HEK293 (cell line): ENCODE results near the gene SOHLH2.

ENCODE experiments used
- CTCF ChIA-PET: fragments of 350-600 bp; formaldehyde crosslinking; extraction: SDS; loops from one replicate; lab custom pipeline; 2021; ENCODE audit warnings: antibody characterized with exemption; lab: Yijun Ruan, JAX
- POLR2A ChIA-PET: fragments of 300-600 bp; formaldehyde crosslinking; extraction: SDS; loops from one replicate; lab custom pipeline; 2020; ENCODE audit warnings: antibody characterized with exemption, inconsistent platforms; lab: Yijun Ruan, JAX
- H3K27ac ChIP-seq: fragments of 200-500 bp; sonication (Bioruptor generic); 2 replicates; pipeline ENCODE4 v1.5.1; 2014; ENCODE audit warnings: low read depth, low read length, control low read depth, inconsistent platforms; ENCODE audit errors: extremely low read depth
- H3K36me3 ChIP-seq, 2 experiments: fragments of 200-500 bp in 1 of 2; sonication (Bioruptor generic) in 1 of 2; 1 replicate in 1 of 2; 2 replicates in 1 of 2; pipeline ENCODE4 v1.5.1; 2014 to 2017; ENCODE audit warnings: inconsistent platforms in 2 of 2, low read length in 2 of 2; ENCODE audit not compliant: control insufficient read depth in 2 of 2, insufficient read depth in 1 of 2
- H3K4me1 ChIP-seq: fragments of 200-500 bp; sonication (Bioruptor generic); 2 replicates; pipeline ENCODE4 v1.5.1; 2014; ENCODE audit warnings: mild to moderate bottlenecking, low read length, inconsistent platforms; ENCODE audit not compliant: control insufficient read depth, insufficient read depth
- H3K4me3 ChIP-seq: 2 replicates; pipeline ENCODE4 v1.5.1; 2011; ENCODE audit warnings: low read depth, mild to moderate bottlenecking, control low read depth, low read length, moderate library complexity
- H3K9me3 ChIP-seq: fragments of 200-500 bp; sonication (Bioruptor generic); 2 replicates; pipeline ENCODE4 v1.5.1; 2014; ENCODE audit warnings: low read depth, low read length, inconsistent platforms; ENCODE audit not compliant: control insufficient read depth, insufficient read depth
- ATF2 ChIP-seq: fragments of 450-650 bp; formaldehyde crosslinking; IDR thresholded peaks from 2 replicates; pipeline ENCODE4 v1.5.1; 2016; ENCODE audit warnings: missing biosample characterization, missing genetic modification characterization, low read depth
- FEZF1 ChIP-seq: fragments of 450-650 bp; formaldehyde crosslinking; IDR thresholded peaks from 2 replicates; pipeline ENCODE4 v1.5.1; 2016; ENCODE audit warnings: missing biosample characterization, missing genetic modification characterization
- GLIS1 ChIP-seq: fragments of 450-650 bp; formaldehyde crosslinking; IDR thresholded peaks from 2 replicates; pipeline ENCODE4 v1.5.1; 2016; ENCODE audit warnings: missing biosample characterization, missing genetic modification characterization
- HOXC10 ChIP-seq: sonication (generic); formaldehyde crosslinking; IDR thresholded peaks from 2 replicates; pipeline ENCODE4 v1.8.1; 2023; ENCODE audit warnings: mild to moderate bottlenecking, missing genetic modification reagents
- MEIS1 ChIP-seq: sonication (generic); formaldehyde crosslinking; IDR thresholded peaks from 2 replicates; pipeline ENCODE4 v1.8.1; 2022; ENCODE audit warnings: missing genetic modification reagents, mild to moderate bottlenecking, borderline replicate concordance
- TCF7L2 ChIP-seq: IDR thresholded peaks from 2 replicates; pipeline ENCODE4 v1.6.1; 2011; ENCODE audit warnings: low read depth, mild to moderate bottlenecking, inconsistent platforms, low read length, moderate library complexity, borderline replicate concordance
- ZIC2 ChIP-seq: fragments of 450-650 bp; formaldehyde crosslinking; IDR thresholded peaks from 2 replicates; pipeline ENCODE4 v1.5.1; 2016; ENCODE audit warnings: missing biosample characterization, missing genetic modification characterization
- ZNF146 ChIP-seq: fragments of 450-650 bp; formaldehyde crosslinking; IDR thresholded peaks from 2 replicates; pipeline ENCODE4 v1.5.1; 2016; ENCODE audit warnings: missing biosample characterization, missing genetic modification characterization
- ZNF16 ChIP-seq: fragments of 450-650 bp; formaldehyde crosslinking; IDR thresholded peaks from 2 replicates; pipeline ENCODE4 v1.5.1; 2016; ENCODE audit warnings: low read depth, missing biosample characterization, missing genetic modification characterization
- ZNF174 ChIP-seq: fragments of 450-650 bp; formaldehyde crosslinking; IDR thresholded peaks from 2 replicates; pipeline ENCODE4 v1.5.0; 2017; ENCODE audit warnings: missing biosample characterization, mild to moderate bottlenecking, missing genetic modification characterization
- ZNF19 ChIP-seq: fragments of 450-650 bp; formaldehyde crosslinking; IDR thresholded peaks from 2 replicates; pipeline ENCODE4; 2016; ENCODE audit warnings: missing biosample characterization, missing genetic modification characterization, low read depth
- ZNF280C ChIP-seq: fragments of 450-650 bp; formaldehyde crosslinking; IDR thresholded peaks from 2 replicates; pipeline ENCODE4 v1.5.1; 2016; ENCODE audit warnings: missing biosample characterization, missing genetic modification characterization
- ZNF416 ChIP-seq: fragments of 450-650 bp; formaldehyde crosslinking; IDR thresholded peaks from 2 replicates; pipeline ENCODE4 v1.5.1; 2016; ENCODE audit warnings: missing biosample characterization, missing genetic modification characterization
- ZNF423 ChIP-seq: fragments of 450-650 bp; formaldehyde crosslinking; IDR thresholded peaks from 2 replicates; pipeline ENCODE4 v1.5.1; 2016; ENCODE audit warnings: missing biosample characterization, missing genetic modification characterization
- ZNF449 ChIP-seq: fragments of 450-650 bp; formaldehyde crosslinking; IDR thresholded peaks from 2 replicates; pipeline ENCODE4 v1.5.1; 2017; ENCODE audit warnings: missing biosample characterization, mild to moderate bottlenecking, missing genetic modification characterization, moderate library complexity
- ZNF501 ChIP-seq: fragments of 450-650 bp; formaldehyde crosslinking; IDR thresholded peaks from 2 replicates; pipeline ENCODE4 v1.5.1; 2016; ENCODE audit warnings: missing biosample characterization, missing genetic modification characterization
- ZNF514 ChIP-seq: fragments of 450-650 bp; formaldehyde crosslinking; IDR thresholded peaks from 2 replicates; pipeline ENCODE4 v1.5.1; 2016; ENCODE audit warnings: missing biosample characterization, missing genetic modification characterization
- ZNF544 ChIP-seq: fragments of 450-650 bp; formaldehyde crosslinking; IDR thresholded peaks from 2 replicates; pipeline ENCODE4 v1.5.0; 2017; ENCODE audit warnings: missing biosample characterization, missing genetic modification characterization
- ZNF623 ChIP-seq: fragments of 450-650 bp; formaldehyde crosslinking; IDR thresholded peaks from 2 replicates; pipeline ENCODE4 v1.5.1; 2016; ENCODE audit warnings: missing biosample characterization, missing genetic modification characterization
- ZNF660 ChIP-seq: fragments of 450-650 bp; IDR thresholded peaks from 2 replicates; pipeline ENCODE4 v1.5.1; 2018; ENCODE audit warnings: missing biosample characterization, mild to moderate bottlenecking, missing genetic modification characterization
- ZNF701 ChIP-seq: fragments of 450-650 bp; formaldehyde crosslinking; IDR thresholded peaks from 2 replicates; pipeline ENCODE4 v1.5.1; 2016; ENCODE audit warnings: missing biosample characterization, missing genetic modification characterization
- ZNF776 ChIP-seq: fragments of 450-650 bp; formaldehyde crosslinking; IDR thresholded peaks from 2 replicates; pipeline ENCODE4 v1.5.0; 2017; ENCODE audit warnings: missing biosample characterization, missing genetic modification characterization, borderline replicate concordance
- ZNF785 ChIP-seq: fragments of 450-650 bp; formaldehyde crosslinking; IDR thresholded peaks from 2 replicates; pipeline ENCODE4 v1.5.1; 2016; ENCODE audit warnings: missing biosample characterization, missing genetic modification characterization
- ZNF791 ChIP-seq: fragments of 450-650 bp; formaldehyde crosslinking; IDR thresholded peaks from 2 replicates; pipeline ENCODE4 v1.5.1; 2016; ENCODE audit warnings: missing biosample characterization, missing genetic modification characterization
- ZSCAN5A ChIP-seq: fragments of 450-650 bp; formaldehyde crosslinking; IDR thresholded peaks from 2 replicates; pipeline ENCODE4 v1.5.1; 2016; ENCODE audit warnings: missing biosample characterization, missing genetic modification characterization
- TF ChIP-seq, protein P1 (sequence below): fragments of 450-650 bp; formaldehyde crosslinking; IDR thresholded peaks from 2 replicates; pipeline ENCODE4 v1.5.1; 2017; ENCODE audit warnings: missing biosample characterization, missing genetic modification characterization

Gene SOHLH2

DNA sequence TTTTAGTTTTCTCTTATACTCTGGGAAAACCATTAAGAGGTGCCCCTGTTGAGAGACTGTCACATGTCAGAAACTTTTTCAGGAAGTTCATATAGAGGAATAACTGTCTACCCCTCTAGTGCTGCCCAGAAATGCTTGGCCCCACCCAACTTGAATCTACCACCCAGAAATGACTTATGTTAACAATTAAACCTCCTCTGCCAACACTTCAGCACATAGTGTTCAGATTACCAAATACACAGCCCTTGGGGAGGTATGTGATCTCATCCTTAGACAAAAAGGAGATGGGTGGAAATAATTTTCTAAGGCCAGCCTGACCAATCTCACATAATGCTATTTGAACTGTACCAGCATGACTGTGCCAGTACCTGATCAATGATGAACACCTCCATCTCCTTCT is 47.6 kb upstream of the SOHLH2 start:
- ChIA-PET POLR2A (no interaction called here), CTCF (interaction anchor here (0.6 kb wide), 1 partner anchor 98 kb away, joined by 3 read pairs; no protein-coding TSS in a partner anchor)
- no peak overlapping the region for H3K4me3 ChIP-seq
- no peaks in the 10 kb centered on the region for H3K9me3 ChIP-seq
- TF ChIP-seq GLIS1 (peak; percentile 50; the same call in 1 of the 2 replicates), ZNF280C (no peak)
- H3K27ac ChIP-seq: no peak overlapping the region
- H3K36me3 ChIP-seq: no peaks in the 10 kb centered on the region
- H3K4me1 ChIP-seq: no peaks in the 10 kb centered on the region

DNA sequence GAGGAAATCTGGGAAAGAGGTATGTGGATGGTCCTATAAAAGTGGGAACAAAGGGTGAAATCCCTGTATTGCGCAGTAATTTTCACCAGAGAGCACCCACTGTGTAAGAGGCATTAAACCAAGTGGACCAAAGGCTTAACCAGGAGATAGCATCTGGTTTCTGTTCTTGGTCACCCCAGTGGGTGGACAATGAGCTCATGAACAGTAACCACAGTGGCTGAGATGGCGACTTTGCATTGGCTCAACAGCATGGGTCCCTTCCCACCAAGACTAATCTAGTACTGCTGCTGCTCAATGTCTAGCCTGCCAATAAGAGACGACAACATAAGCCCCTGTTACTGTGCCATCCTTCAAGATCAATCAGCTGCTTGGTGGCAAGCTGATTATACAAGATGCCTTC is 46.7 kb upstream of the SOHLH2 start:
- Histone ChIP-seq H3K36me3 (no peaks in the 10 kb centered on the region), H3K27ac (no peak overlapping the region), H3K4me1 (no peaks in the 10 kb centered on the region), H3K9me3 (no peaks in the 10 kb centered on the region), H3K4me3 (no peak overlapping the region)
- ChIA-PET POLR2A (no interaction called here), CTCF (no interaction called here)
- TF ChIP-seq ZNF501 (tag by site-specific recombination) (no peak), ZNF19 (tag by site-specific recombination) (no peak), ZNF16 (no peak), ZNF174 (no peak), ZIC2 (no peak), ZNF785 (no peak), ZNF623 (tag by site-specific recombination) (no peak), ZNF416 (no peak), ZNF660 (tag by site-specific recombination) (no peak), ZNF514 (tag by site-specific recombination) (no peak), FEZF1 (tag by site-specific recombination) (no peak)
- TF ChIP-seq, protein P1, sequence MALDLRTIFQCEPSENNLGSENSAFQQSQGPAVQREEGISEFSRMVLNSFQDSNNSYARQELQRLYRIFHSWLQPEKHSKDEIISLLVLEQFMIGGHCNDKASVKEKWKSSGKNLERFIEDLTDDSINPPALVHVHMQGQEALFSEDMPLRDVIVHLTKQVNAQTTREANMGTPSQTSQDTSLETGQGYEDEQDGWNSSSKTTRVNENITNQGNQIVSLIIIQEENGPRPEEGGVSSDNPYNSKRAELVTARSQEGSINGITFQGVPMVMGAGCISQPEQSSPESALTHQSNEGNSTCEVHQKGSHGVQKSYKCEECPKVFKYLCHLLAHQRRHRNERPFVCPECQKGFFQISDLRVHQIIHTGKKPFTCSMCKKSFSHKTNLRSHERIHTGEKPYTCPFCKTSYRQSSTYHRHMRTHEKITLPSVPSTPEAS (tag by site-specific recombination): no peak

DNA sequence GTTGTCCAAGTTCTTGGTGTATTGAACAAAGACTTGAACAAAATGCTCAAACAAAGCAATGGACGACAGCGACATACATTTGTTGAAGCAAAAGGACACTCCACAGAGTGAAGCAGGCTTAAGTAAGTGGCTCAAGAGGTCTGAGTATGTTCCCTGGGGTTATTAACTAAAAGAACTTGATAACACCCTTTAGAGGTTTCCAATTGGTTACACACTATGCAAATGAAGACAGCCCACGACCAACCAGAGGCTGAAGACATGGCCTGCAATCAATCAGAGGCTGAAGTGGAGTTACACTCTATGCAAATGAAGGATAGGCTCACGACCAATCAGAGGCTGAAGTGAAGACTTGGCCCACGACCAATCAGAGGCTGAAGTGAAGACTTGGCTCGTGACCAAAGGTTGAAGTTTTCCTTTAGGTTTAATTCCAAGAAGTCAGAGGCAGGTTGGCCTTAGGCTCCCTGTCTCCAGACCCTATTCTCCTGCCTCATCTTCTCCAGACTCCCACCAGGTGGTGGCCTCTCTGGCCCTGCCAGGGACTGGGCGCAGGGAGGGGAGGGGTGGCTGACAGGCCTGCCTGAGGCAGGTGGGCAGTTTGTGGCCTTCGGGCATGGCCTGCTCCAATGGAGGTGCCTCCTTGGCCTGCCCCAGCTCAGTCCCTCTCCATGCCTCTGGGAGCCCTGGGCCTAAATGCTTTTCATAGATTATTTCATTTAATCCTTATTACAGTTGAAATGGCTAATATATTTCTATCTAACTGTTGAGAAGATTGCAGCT is 45.2 kb upstream of the SOHLH2 start:
- Histone ChIP-seq H3K4me1 (no peaks in the 10 kb centered on the region), H3K4me3 (no peak overlapping the region), H3K36me3 (no peaks in the 10 kb centered on the region), H3K9me3 (no peaks in the 10 kb centered on the region), H3K27ac (no peak overlapping the region)
- ChIA-PET CTCF (interaction anchor here (0.6 to 1.0 kb wide), 2 partner anchors 23 to 566 kb away, joined by 3 to 5 read pairs; no protein-coding TSS in a partner anchor), POLR2A (no interaction called here)
- TF ChIP-seq ZNF791 (tag by site-specific recombination) (no peak), ZNF776 (tag by site-specific recombination) (no peak), ZNF146 (no peak), ATF2 (tag by site-specific recombination) (no peak), HOXC10 (no peak), ZNF423 (no peak), ZNF449 (tag by site-specific recombination) (no peak), MEIS1 (CRISPR knock-in tag) (no peak), ZNF544 (tag by site-specific recombination) (no peak), ZSCAN5A (tag by site-specific recombination) (no peak), ZNF701 (tag by site-specific recombination) (no peak), TCF7L2 (no peak)
